Measurements from ENCODE around the gene UGT1A7.

- TF ChIP-seq POLR2A (IDR thresholded peaks at IDR 0.05) (no peak), CTCF (IDR thresholded peaks at IDR 0.05) (no peak)
These were observed 65.0 kb downstream of the UGT1A7 start for GRCh38 chr2:233746475-233747282.
